ENCODE results near the gene C15orf39.

Gene C15orf39

GRCh38 chr15:75172284-75172820, 29.3 kb upstream of the C15orf39 start:
- no peak for DNase-seq

- no peak for DNase-seq
Measured at GRCh38 chr15:75174102-75174501, 27.6 kb upstream of the C15orf39 start.

- DNase-seq, result no peak
Measured at GRCh38 chr15:75174729-75175128, 27.0 kb upstream of the C15orf39 start.

- DNase-seq, result no peak
Measured at GRCh38 chr15:75176396-75176761, 25.3 kb upstream of the C15orf39 start.

- DNase-seq, result peak; percentile 33 to 45
Measured at GRCh38 chr15:75177360-75178071, 24.2 kb upstream of the C15orf39 start.

- DNase-seq, result no peak
Measured at GRCh38 chr15:75178171-75178937, 23.3 kb upstream of the C15orf39 start.

GRCh38 chr15:75178938-75179745, 22.5 kb upstream of the C15orf39 start:
- DNase-seq, result no peak

GRCh38 chr15:75179746-75180140, 21.9 kb upstream of the C15orf39 start:
- no peak for DNase-seq

- no peak for DNase-seq
Measured at GRCh38 chr15:75181780-75182179, 19.9 kb upstream of the C15orf39 start.

GRCh38 chr15:75182187-75183131, 19.2 kb upstream of the C15orf39 start:
- no peak for DNase-seq

GRCh38 chr15:75185271-75186029, 16.2 kb upstream of the C15orf39 start:
- DNase-seq, result no peak

- DNase-seq, result no peak
Measured at GRCh38 chr15:75186044-75186443, 15.6 kb upstream of the C15orf39 start.

- DNase-seq, result no peak
Measured at GRCh38 chr15:75188499-75188898, 13.2 kb upstream of the C15orf39 start.

GRCh38 chr15:75191235-75191634, 10.4 kb upstream of the C15orf39 start:
- DNase-seq, result no peak

- DNase-seq, result no peak
Measured at GRCh38 chr15:75192307-75192706, 9.4 kb upstream of the C15orf39 start.

- DNase-seq, result no peak
Measured at GRCh38 chr15:75193272-75193671, 8.4 kb upstream of the C15orf39 start.

GRCh38 chr15:75193976-75194375, 7.7 kb upstream of the C15orf39 start:
- DNase-seq, result no peak

GRCh38 chr15:75194397-75194796, 7.3 kb upstream of the C15orf39 start:
- no peak for DNase-seq

- peak; percentile 33 to 40 for DNase-seq
Measured at GRCh38 chr15:75195122-75195765, 6.4 kb upstream of the C15orf39 start.

- no peak for DNase-seq
Measured at GRCh38 chr15:75195766-75196241, 5.9 kb upstream of the C15orf39 start.

All from inflammatory macrophage (primary cell).